Panc1 (cell line): ENCODE results near the gene EPHA7. TPM values are rescaled to one million over a fixed set of nuclear protein-coding genes. Genes with fewer than 3 reads are reported as not detected.

Experiments
- ATAC-seq: fragments of 200-7000 bp; cut with Tn5 transposase; 2 replicates; pipeline ENCODE4 v1.9.1; 2020; ENCODE audit warnings: mild to moderate bottlenecking, moderate library complexity
- BruUV-seq: library from RNA; stranded (reverse); fragments of 400-500 nt; replicated peaks from 2 replicates; lab custom pipeline; 2021; lab: Mats Ljungman, UMichigan
- CTCF ChIA-PET: fragments of 300-600 bp; sonication (Branson Sonifier 250); formaldehyde crosslinking; loops from one replicate; lab custom pipeline; 2022; ENCODE audit warnings: antibody characterized with exemption; lab: Charles Lee
- POLR2A ChIA-PET: fragments of 300-600 bp; sonication (Branson Sonifier 250); formaldehyde crosslinking; loops from one replicate; lab custom pipeline; 2022; ENCODE audit warnings: antibody characterized with exemption; lab: Charles Lee
- DNase-seq: peaks from one replicate; pipeline ENCODE4 v3.0.0-alpha.2; 2010; ENCODE audit warnings: low read depth, low spot score
- H3K27ac ChIP-seq: 2 replicates; pipeline ENCODE4 v1.5.1; 2011; ENCODE audit warnings: mild to moderate bottlenecking, low read length, inconsistent platforms
- H3K27me3 ChIP-seq: fragments of 200-500 bp; sonication (Bioruptor generic); 2 replicates; pipeline ENCODE4 v1.6.0; 2014; ENCODE audit warnings: low read length, inconsistent platforms; ENCODE audit not compliant: control insufficient read depth, insufficient read depth
- H3K36me3 ChIP-seq: fragments of 200-500 bp; sonication (Bioruptor generic); 2 replicates; pipeline ENCODE4 v1.5.1; 2014; ENCODE audit warnings: inconsistent platforms, mild to moderate bottlenecking, low read length, moderate library complexity; ENCODE audit not compliant: control insufficient read depth, insufficient read depth
- H3K4me1 ChIP-seq: 2 replicates; pipeline ENCODE4 v1.5.1; 2011; ENCODE audit warnings: inconsistent platforms, mild to moderate bottlenecking, low read length, moderate library complexity; ENCODE audit not compliant: control insufficient read depth, insufficient read depth
- H3K4me3 ChIP-seq, 2 experiments: 2 replicates each; pipeline ENCODE4 v1.5.1; 2011 to 2012; ENCODE audit warnings: low read depth in 2 of 2, low read length in 2 of 2, mild to moderate bottlenecking in 2 of 2, inconsistent platforms in 1 of 2, moderate library complexity in 1 of 2
- H3K9me3 ChIP-seq: fragments of 200-500 bp; sonication (Bioruptor generic); 2 replicates; pipeline ENCODE4 v1.5.1; 2014; ENCODE audit warnings: low read depth, mild to moderate bottlenecking, inconsistent platforms, low read length, moderate library complexity; ENCODE audit not compliant: control insufficient read depth, insufficient read depth
- CTCF ChIP-seq: fragments of 450-650 bp; IDR thresholded peaks from 2 replicates; pipeline ENCODE4 v1.5.1; 2017; ENCODE audit warnings: mild to moderate bottlenecking
- POLR2AphosphoS5 ChIP-seq: IDR thresholded peaks from 2 replicates; pipeline ENCODE4 v1.6.1; 2012; ENCODE audit warnings: mild to moderate bottlenecking, low read depth, low read length, moderate library complexity
- REST ChIP-seq, 2 experiments: IDR thresholded peaks; 2 replicates each; pipeline ENCODE4 v1.6.1; 2011 to 2012; ENCODE audit warnings: low read depth in 2 of 2, control low read depth in 1 of 2, low read length in 1 of 2, mild to moderate bottlenecking in 1 of 2, moderate library complexity in 1 of 2; ENCODE audit not compliant: insufficient read depth in 1 of 2
- SIN3A ChIP-seq: IDR thresholded peaks from 2 replicates; pipeline ENCODE4 v1.6.1; 2012; ENCODE audit warnings: low read depth, mild to moderate bottlenecking, low read length, moderate library complexity, borderline replicate concordance; ENCODE audit not compliant: insufficient read depth
- TCF7L2 ChIP-seq: IDR thresholded peaks from 2 replicates; pipeline ENCODE4 v1.6.1; 2011; ENCODE audit warnings: mild to moderate bottlenecking, low read depth, low read length, inconsistent platforms
- in situ Hi-C: cut with HindIII; loops from 2 replicates; pipeline ENCODE4 v1.10.0; 2016; ENCODE audit warnings: low sequenced_read_pairs, low pct_unique_long_range_greater_than_20kb
- intact Hi-C: fragments of 100-400 bp; cut with micrococcal nuclease; formaldehyde crosslinking; loops from one replicate; pipeline ENCODE4 v1.10.0; 2022; ENCODE audit not compliant: unreplicated experiment
- total RNA-seq: library from RNA; stranded (reverse); gene quantifications from one replicate; pipeline ENCODE4 v1.2.1, GENCODE V29; 2021; ENCODE audit not compliant: unreplicated experiment

Gene EPHA7
- total RNA-seq, 1 experiment from 2014 or later = 8.6 TPM

GRCh38 chr6:93293460-93293859 is 125.9 kb downstream of the EPHA7 start:
- no peaks in the 10 kb centered on the region for H3K27me3 ChIP-seq
- no peak overlapping the region for H3K4me3 ChIP-seq
- TF ChIP-seq CTCF (no peak), POLR2AphosphoS5 (no peak), SIN3A (no peak), TCF7L2 (no peak), REST (IDR thresholded peaks at IDR 0.05; ENCODE audit: insufficient read depth in 1 of 2, low read depth in 2 of 2, low read length in 1 of 2) (no peak)
- no peak overlapping the region for H3K27ac ChIP-seq
- DNase-seq = no peak
- no TSS peak for BruUV-seq
- H3K36me3 ChIP-seq = no peaks in the 10 kb centered on the region
- in situ Hi-C loops = no loop called here
- ChIA-PET POLR2A (interaction anchor here (0.6 kb wide), 1 partner anchor 71 kb away, joined by 3 read pairs; no protein-coding TSS in a partner anchor), CTCF (no interaction called here)
- ATAC-seq = no peak
- no peaks in the 10 kb centered on the region for H3K4me1 ChIP-seq
- no peaks in the 10 kb centered on the region for H3K9me3 ChIP-seq
- intact Hi-C loops = no loop called here

- no peak for DNase-seq
- H3K27ac ChIP-seq = no peak overlapping the region
- TF ChIP-seq REST (IDR thresholded peaks at IDR 0.05; ENCODE audit: insufficient read depth in 1 of 2, low read depth in 2 of 2, low read length in 1 of 2) = no peak
- no peak for TF ChIP-seq CTCF
- TF ChIP-seq SIN3A = no peak
- TF ChIP-seq POLR2AphosphoS5 = no peak
- no peak for TF ChIP-seq TCF7L2
- no peak for ATAC-seq
- ChIA-PET POLR2A (no interaction called here), CTCF (no interaction called here)
- no peaks in the 10 kb centered on the region; the same call in 1 of the 2 replicates for H3K4me1 ChIP-seq
- intact Hi-C loops = no loop called here
- in situ Hi-C loops = no loop called here
- BruUV-seq = no TSS peak
- H3K36me3 ChIP-seq = no peaks in the 10 kb centered on the region
- H3K27me3 ChIP-seq = no peaks in the 10 kb centered on the region
- H3K4me3 ChIP-seq = no peak overlapping the region
- no peaks in the 10 kb centered on the region for H3K9me3 ChIP-seq
Measured at GRCh38 chr6:93282521-93283031, 136.8 kb downstream of the EPHA7 start.
